NCI-H510A (cell line): ENCODE results near the gene MAGI1.

ENCODE experiments used
- DNase-seq: peaks from one replicate; lab custom pipeline; 2025; lab: John Stamatoyannopoulos, UW

The MAGI1 gene

DNA sequence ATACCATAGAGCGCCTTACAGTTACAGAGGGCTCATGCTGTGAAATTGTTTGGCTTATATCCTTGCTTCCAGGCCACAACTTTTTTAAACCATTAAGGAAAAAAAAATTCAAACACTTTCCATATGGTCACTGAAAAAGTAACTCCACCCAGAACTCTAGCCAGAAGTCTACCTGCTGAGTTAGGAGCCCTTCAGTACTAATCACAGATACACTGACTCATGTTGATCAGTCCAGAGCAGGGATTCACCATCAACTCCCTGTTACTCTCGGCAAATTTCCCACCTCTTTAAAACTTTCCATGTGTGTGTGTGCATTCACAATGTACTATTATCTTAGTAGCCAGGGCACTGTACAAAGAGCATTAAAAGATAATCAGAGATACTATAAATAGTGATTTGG is 372.8 kb downstream of the MAGI1 start:
- DNase-seq: no peak

DNA sequence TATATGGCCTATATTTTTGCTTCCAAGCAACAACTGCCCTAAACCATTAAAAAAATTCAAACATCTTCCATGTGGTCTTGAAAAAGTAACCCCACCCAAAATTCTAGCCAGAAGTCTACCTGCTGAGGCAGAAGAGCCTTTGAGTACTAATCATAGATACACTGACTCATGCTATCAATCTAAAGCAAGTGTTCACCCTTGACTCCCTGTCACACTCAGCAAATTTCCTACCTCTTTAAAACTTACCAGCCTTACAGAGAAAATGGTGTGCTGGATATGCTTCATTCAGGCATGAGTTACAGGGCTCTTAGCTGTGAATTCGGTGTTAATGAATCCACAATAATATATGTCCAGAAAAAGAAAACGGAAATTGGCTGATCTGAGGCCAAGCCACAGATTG is 373.8 kb downstream of the MAGI1 start:
- DNase-seq: no peak

- DNase-seq: no peak
Measured at GRCh38 chr3:65664446-65664845, 374.3 kb downstream of the MAGI1 start.

DNA sequence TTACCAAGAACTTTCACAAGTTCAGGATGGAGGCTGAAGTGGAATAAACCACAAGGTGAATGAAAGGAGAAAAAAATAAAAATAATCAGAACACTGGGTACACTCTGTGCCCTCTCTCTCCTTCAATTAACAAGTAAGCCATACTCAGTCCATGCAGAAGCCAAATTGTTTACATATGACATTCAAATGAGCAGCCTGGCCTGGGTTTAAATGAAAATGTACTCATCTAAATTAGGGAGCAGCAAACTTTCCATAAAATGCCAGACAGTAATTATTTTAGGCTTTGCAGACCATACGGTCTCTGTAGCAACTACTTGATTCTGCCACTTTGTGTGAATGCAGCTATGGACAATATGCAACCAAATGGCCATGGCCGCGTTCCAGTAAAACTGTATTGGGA is 376.6 kb downstream of the MAGI1 start:
- no peak for DNase-seq

GRCh38 chr3:65660000-65660598 is 378.6 kb downstream of the MAGI1 start:
- DNase-seq: no peak

DNA sequence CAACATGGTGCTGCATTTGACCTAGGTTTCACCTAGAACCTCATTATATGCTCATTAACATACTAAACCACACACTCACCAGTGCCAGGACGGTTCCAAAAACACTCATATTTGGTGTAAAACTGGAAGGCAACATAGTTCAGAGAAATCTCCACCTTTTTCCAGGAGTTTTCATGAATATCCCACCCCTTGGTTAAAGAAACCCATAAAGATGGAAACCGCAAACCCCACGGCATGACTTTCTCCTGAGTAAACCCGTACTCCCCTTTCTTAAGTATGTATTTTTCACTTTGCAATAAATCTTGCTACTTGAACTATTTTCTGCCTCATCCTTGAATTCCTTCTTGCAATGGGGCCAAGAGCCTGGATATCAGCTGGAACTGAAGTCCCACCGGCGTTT is 379.3 kb downstream of the MAGI1 start:
- no peak for DNase-seq

DNA sequence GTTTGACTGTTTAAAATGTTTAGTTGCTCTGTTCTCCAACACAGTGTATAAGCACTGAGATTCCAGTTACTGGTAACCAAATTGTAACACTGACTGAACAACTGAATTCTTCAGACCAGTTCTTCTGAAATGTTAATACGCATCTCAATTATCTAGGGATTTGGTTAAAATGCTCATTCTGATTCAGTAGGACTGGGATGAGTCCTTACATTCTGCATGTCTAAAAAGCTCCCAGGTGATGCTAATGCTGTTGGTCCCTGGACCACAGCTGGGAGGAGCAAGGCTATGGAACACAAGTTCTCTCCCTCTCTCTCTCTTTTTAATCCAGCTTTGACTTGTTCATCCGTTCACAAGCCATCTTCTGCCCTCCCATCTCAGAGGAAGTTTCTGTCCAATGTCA is 380.3 kb downstream of the MAGI1 start:
- no peak for DNase-seq

DNA sequence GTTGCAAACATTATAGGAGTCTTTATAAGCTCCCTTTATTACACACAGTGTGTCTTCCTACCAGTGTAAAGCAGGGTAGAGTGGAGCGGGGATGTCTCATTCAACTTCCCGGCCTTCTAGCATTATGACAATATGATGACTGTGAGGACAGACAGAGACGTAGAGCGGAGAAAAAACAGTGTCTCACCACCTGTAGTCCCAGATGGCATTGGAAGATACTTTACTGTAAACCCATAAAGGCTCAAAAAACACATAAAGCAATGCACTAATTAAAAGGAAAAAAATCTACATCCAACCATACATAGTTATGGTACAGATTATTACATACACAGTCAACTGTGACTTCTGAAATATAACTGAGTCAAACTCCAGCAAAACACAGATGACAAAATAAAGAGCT is 383.7 kb downstream of the MAGI1 start:
- no peak for DNase-seq

DNA sequence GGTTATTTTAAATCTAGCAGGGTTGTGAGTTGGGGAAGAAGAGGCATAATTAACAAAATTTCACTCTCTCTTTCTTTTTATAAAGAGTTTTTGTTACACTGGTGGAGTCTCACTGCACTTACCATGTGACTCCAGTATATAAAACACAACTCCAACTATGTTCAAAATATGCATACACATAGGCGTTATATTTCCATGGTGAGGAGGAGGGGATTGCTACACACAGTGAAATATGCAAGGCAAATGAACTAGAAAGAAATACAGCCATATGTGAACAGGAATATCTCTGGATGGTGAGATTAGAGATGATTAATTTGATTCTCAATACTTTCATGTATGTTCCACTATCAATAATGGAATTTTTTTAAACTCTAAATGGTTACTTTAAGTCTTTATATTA is 385.0 kb downstream of the MAGI1 start:
- DNase-seq: no peak

- no peak for DNase-seq
Measured at GRCh38 chr3:65650247-65650646, 388.5 kb downstream of the MAGI1 start.

- no peak for DNase-seq
Measured at GRCh38 chr3:65647369-65647768, 391.3 kb downstream of the MAGI1 start.

GRCh38 chr3:65642883-65643282 is 395.8 kb downstream of the MAGI1 start:
- DNase-seq: no peak

DNA sequence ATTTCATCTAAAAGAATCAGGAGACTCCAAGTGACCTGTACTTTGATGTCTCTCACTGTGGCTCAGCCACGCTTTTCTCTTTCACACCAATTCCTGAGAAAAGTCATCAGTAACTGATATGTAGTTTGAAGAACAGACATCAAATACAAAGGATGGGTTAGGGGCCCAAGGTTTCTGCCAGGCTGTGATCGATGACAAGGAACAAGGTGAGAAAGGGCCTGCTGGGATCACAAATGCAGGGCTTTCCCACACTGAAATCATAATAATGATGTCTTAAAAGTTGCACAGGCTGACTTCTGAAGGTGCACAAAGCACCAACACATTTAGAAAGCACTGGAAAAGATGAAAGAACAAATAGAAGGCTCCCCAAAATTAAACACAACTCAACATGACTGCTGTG is 396.9 kb downstream of the MAGI1 start:
- no peak for DNase-seq

DNA sequence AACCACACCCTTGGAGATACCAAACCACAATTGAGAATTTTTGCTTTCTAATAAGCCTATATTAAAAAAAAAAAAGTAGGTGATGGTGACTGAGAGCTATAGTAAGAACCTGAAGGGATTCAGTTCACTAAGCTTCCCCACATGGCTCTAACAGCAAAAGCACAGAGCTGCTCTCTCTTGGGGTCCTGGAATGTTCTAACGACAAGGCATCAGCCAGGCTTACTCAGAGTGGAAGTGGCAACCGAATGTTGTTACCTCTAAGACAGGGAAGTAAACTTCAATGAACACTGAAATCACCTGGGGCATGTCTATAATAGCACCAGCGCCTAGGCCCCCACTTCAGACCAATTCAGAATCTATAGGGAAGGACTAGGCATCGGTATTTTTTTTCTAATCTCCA is 397.7 kb downstream of the MAGI1 start:
- DNase-seq: no peak

- DNase-seq: no peak
Measured at GRCh38 chr3:65639444-65639843, 399.3 kb downstream of the MAGI1 start.

DNA sequence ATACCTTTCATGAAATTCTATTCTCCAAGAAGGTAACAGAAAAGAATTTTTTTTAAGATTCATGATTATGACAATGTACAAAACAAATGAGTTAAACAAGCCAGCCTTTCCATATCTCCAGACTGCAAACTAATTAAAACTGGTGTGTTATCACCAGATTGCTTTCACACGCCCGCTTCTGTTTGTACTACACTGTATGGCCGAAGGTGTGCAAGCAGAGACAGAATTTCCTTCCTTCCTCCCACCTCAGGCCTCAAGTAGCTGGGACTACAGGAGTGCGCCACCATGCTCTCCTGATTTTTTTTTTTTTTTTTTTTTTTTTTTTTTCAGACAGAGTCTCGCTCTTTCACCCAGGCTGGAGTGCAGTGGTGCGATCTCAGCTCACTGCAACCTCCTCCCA is 400.4 kb downstream of the MAGI1 start:
- DNase-seq: no peak

GRCh38 chr3:65636326-65636725 is 402.4 kb downstream of the MAGI1 start:
- peak; percentile 14 for DNase-seq

DNA sequence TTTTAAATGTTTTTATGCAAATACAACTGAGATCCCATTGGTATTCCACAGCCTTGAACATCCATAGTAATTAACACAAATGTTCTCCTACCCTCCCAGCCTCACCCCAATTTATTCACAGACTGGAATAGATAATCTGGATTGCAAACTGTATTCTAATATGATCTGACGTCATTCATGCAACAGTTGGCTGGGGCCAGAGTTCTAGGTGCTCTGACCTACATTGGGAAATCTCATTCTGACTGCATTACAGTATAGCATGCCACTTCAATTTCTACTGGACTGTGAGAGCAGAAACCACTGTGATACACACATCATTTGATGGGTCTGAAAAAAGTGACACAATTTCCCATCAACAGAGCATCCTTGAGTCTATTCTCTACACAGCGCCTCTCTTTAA is 403.1 kb downstream of the MAGI1 start:
- DNase-seq: no peak

DNA sequence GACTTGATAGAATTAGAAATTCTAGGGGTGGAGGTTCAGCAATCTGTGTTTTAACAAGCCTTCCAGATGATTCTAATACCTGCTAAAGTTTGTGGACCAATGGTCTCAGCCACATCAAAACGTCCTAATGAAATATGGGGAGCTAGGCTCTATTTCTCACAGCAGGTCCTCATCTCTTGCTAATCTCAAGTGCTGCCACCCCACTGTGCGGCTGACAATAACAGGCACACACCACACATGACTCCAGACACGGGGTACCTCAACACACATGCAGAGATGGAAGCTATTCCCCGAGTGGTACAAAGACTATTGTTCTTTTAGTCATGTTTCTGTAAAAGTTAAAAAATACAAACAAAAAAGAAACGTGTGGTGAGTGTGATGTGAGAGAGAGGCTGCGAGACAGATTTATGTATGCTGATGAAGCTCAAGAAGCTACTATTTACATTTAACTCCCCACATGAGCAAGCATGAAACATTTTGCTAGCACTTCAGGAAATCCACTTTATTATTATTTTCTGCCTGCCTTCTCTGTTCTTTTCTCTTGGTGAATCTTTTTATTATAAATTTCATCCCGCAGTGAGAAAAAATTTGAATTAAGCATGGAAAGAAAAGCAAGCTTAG is 405.6 kb downstream of the MAGI1 start:
- no peak for DNase-seq

DNA sequence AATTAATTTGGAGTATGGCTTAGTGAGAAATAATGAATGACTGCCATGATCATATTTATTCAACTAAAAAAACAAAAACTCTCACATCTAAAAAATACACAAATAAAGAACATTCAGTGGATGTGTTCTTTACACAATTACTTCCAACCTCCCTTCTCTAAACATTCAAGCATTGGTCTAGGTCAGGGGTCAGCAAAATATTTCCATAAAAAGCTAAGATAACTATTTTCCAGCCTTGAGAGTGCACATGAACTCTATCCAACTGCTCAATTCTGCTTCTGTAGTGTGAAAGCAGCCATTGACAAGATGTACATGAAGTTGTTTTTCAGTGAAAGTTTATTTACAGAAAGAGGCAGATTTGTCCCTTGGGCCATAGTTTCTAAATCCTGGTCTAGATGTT is 406.3 kb downstream of the MAGI1 start:
- no peak for DNase-seq

DNA sequence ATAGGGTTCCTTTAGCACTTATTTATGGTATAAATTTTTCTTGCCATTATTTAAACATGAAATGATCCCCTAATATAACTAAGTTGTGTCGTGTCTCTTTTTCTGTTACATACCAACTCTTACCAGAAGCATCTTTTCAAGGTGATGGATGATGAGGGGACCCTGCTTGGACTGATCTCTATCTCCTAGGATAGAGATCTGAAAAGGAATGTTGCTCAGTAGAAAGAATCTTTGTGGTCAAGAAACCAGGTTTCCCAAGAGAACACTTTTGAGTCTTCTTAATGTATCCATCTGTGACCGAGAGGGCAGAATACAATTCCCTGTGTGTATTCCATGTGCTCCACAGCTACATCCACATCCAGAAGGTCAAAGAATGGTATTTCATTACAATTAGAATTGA is 409.7 kb downstream of the MAGI1 start:
- DNase-seq: no peak

- no peak for DNase-seq
Measured at GRCh38 chr3:65627062-65627461, 411.7 kb downstream of the MAGI1 start.

- DNase-seq: no peak
Measured at GRCh38 chr3:65625305-65625704, 413.4 kb downstream of the MAGI1 start.

- DNase-seq: no peak
Measured at GRCh38 chr3:65623362-65623761, 415.4 kb downstream of the MAGI1 start.
